Eye (tissue), 1 donor: Measurements from ENCODE around the gene CELF3.
"Not testable (repeated sequence)": the region's sequence is repeated elsewhere in the genome, so short reads cannot be mapped to it uniquely, and the experiment has no call there.

Experiments
- DNase-seq: peaks from one replicate; pipeline ENCODE4 v3.0.0-alpha.2; 2015

The CELF3 gene

GRCh38 chr1:151693057-151693651 is 23.4 kb downstream of the CELF3 start:
- DNase-seq, result peak; percentile 71

- no peak for DNase-seq
Observed at GRCh38 chr1:151692226-151692625, 24.4 kb downstream of the CELF3 start.

GRCh38 chr1:151689494-151689893 is 27.1 kb downstream of the CELF3 start:
- no peak for DNase-seq

- no peak for DNase-seq
Observed at GRCh38 chr1:151686561-151686960, 30.0 kb downstream of the CELF3 start.

GRCh38 chr1:151684128-151684527 is 32.5 kb downstream of the CELF3 start:
- DNase-seq, result no peak

GRCh38 chr1:151682901-151683300 is 33.7 kb downstream of the CELF3 start:
- not testable (repeated sequence) for DNase-seq

GRCh38 chr1:151681923-151682322 is 34.7 kb downstream of the CELF3 start:
- no peak for DNase-seq

GRCh38 chr1:151680826-151681225 is 35.8 kb downstream of the CELF3 start:
- no peak for DNase-seq

- no peak for DNase-seq
Observed at GRCh38 chr1:151680391-151680790, 36.2 kb downstream of the CELF3 start.

- DNase-seq, result no peak
Observed at GRCh38 chr1:151673407-151673806, 43.2 kb downstream of the CELF3 start.

- DNase-seq, result not testable (repeated sequence)
Observed at GRCh38 chr1:151670036-151670675, 46.4 kb downstream of the CELF3 start.

- no peak for DNase-seq
Observed at GRCh38 chr1:151668090-151668489, 48.5 kb downstream of the CELF3 start.

GRCh38 chr1:151661751-151662150 is 54.9 kb downstream of the CELF3 start:
- DNase-seq, result no peak

GRCh38 chr1:151655371-151655770 is 61.2 kb downstream of the CELF3 start:
- no peak for DNase-seq

- DNase-seq, result no peak
Observed at GRCh38 chr1:151653397-151653796, 63.2 kb downstream of the CELF3 start.
